SK-N-SH (cell line): Measurements from ENCODE around the gene CAMK2N2. TPM values are rescaled to one million over a fixed set of nuclear protein-coding genes. Genes with fewer than 3 reads are reported as not detected.

ENCODE experiments used
- CTCF ChIA-PET: fragments of 300-600, 350-600 bp; formaldehyde crosslinking; extraction: SDS; loops from one replicate; lab custom pipeline; 2021; lab: Yijun Ruan, JAX
- POLR2A ChIA-PET: fragments of 350-600 bp; sonication (Branson Sonifier 250); formaldehyde crosslinking; extraction: SDS; loops from one replicate; lab custom pipeline; 2020; ENCODE audit warnings: antibody characterized with exemption, inconsistent platforms; lab: Yijun Ruan, JAX
- DNase-seq: peaks from one replicate; pipeline ENCODE4 v3.0.0; 2012
- H2AFZ ChIP-seq: fragments of 200-600 bp; sonication (generic); 2 replicates; pipeline ENCODE4 v1.8.1; 2016; ENCODE audit warnings: antibody characterized with exemption, mild to moderate bottlenecking, low read depth
- H3F3A ChIP-seq: fragments of 200-600 bp; sonication (generic); replicated peaks from 2 replicates; pipeline ENCODE3; 2016; ENCODE audit warnings: antibody characterized with exemption, mild to moderate bottlenecking; ENCODE audit not compliant: insufficient read depth
- H3K27ac ChIP-seq, 2 experiments: fragments of 200-500 bp in 1 of 2; fragments of 200-600 bp in 1 of 2; sonication (Bioruptor generic) in 1 of 2; sonication (generic), shearing (Covaris generic) in 1 of 2; 2 replicates each; pipeline versions ENCODE4 v1.5.1 to v1.6.1; 2014 to 2016; ENCODE audit warnings: low read depth in 2 of 2, inconsistent platforms in 1 of 2, low read length in 1 of 2, mild to moderate bottlenecking in 1 of 2, mixed read lengths in 1 of 2
- H3K27me3 ChIP-seq: fragments of 200-600 bp; sonication (generic), shearing (Covaris generic); 2 replicates; pipeline ENCODE4 v1.6.1; 2016; ENCODE audit warnings: mixed run types; ENCODE audit not compliant: insufficient read depth
- H3K36me3 ChIP-seq, 2 experiments: fragments of 200-500 bp in 1 of 2; fragments of 200-600 bp in 1 of 2; sonication (Bioruptor generic) in 1 of 2; sonication (generic) in 1 of 2; replicated peaks in 1 of 2; 2 replicates each; pipeline versions ENCODE3 to v1.5.1; 2014 to 2016; ENCODE audit warnings: low read length in 1 of 2, mild to moderate bottlenecking in 1 of 2; ENCODE audit not compliant: insufficient read depth in 2 of 2, control insufficient read depth in 1 of 2
- H3K4me1 ChIP-seq, 2 experiments: fragments of 200-500 bp in 1 of 2; fragments of 200-600 bp in 1 of 2; sonication (Bioruptor generic) in 1 of 2; sonication (generic), shearing (Covaris generic) in 1 of 2; 2 replicates each; pipeline versions ENCODE4 v1.5.1 to v1.6.1; 2014 to 2016; ENCODE audit warnings: low read depth in 1 of 2, low read length in 1 of 2, mixed run types in 1 of 2; ENCODE audit not compliant: insufficient read depth in 2 of 2, control insufficient read depth in 1 of 2
- H3K4me2 ChIP-seq: fragments of 200-600 bp; sonication (generic), shearing (Covaris generic); 2 replicates; pipeline ENCODE4 v1.6.1; 2017; ENCODE audit warnings: mixed run types
- H3K4me3 ChIP-seq, 2 experiments: fragments of 200-500 bp in 1 of 2; fragments of 200-600 bp in 1 of 2; sonication (Bioruptor generic) in 1 of 2; sonication (generic), shearing (Covaris generic) in 1 of 2; 2 replicates each; pipeline versions ENCODE4 v1.5.1 to v1.8.1; 2014 to 2016; ENCODE audit warnings: low read depth in 2 of 2, inconsistent platforms in 1 of 2, low read length in 1 of 2, mild to moderate bottlenecking in 1 of 2, mixed read lengths in 1 of 2, moderate library complexity in 1 of 2
- H3K79me2 ChIP-seq: fragments of 200-600 bp; sonication (generic); 2 replicates; pipeline ENCODE4 v1.8.1; 2017; ENCODE audit warnings: mild to moderate bottlenecking; ENCODE audit not compliant: insufficient read depth
- H3K9ac ChIP-seq: fragments of 200-600 bp; sonication (generic); 2 replicates; pipeline ENCODE4 v1.6.1; 2017; ENCODE audit warnings: mixed run types
- H3K9me2 ChIP-seq: fragments of 200-600 bp; sonication (generic); 2 replicates; pipeline ENCODE4 v1.6.1; 2017; ENCODE audit warnings: mixed run types
- H3K9me3 ChIP-seq: fragments of 200-600 bp; sonication (generic); 2 replicates; pipeline ENCODE4 v1.6.1; 2017; ENCODE audit warnings: mixed run types, mild to moderate bottlenecking, moderate library complexity
- H4K20me1 ChIP-seq: fragments of 200-600 bp; sonication (generic); 2 replicates; pipeline ENCODE4 v1.6.1; 2017; ENCODE audit warnings: mild to moderate bottlenecking, mixed run types; ENCODE audit not compliant: insufficient read depth
- CHD2 ChIP-seq: fragments of 150-350 bp; IDR thresholded peaks from 2 replicates; pipeline ENCODE4 v1.6.1; 2018; ENCODE audit warnings: low read length; ENCODE audit not compliant: partially characterized antibody
- CTCF ChIP-seq: fragments of 200-600 bp; sonication (generic); IDR thresholded peaks from 2 replicates; pipeline ENCODE4 v1.6.1; 2017; ENCODE audit warnings: antibody characterized with exemption, mild to moderate bottlenecking, moderate library complexity
- EZH2phosphoT487 ChIP-seq: fragments of 200-600 bp; sonication (generic); IDR thresholded peaks from 2 replicates; pipeline ENCODE4 v1.6.1; 2017; ENCODE audit warnings: low read depth, mixed run types, mild to moderate bottlenecking, antibody characterized with exemption, moderate library complexity, borderline replicate concordance
- FOSL2 ChIP-seq: IDR thresholded peaks from 2 replicates; pipeline ENCODE4 v1.4.0; 2012; ENCODE audit warnings: low read depth, mild to moderate bottlenecking, moderate library complexity, borderline replicate concordance
- GABPA ChIP-seq: IDR thresholded peaks from 2 replicates; pipeline ENCODE4 v1.4.0; 2012; ENCODE audit warnings: low read depth, mild to moderate bottlenecking
- GATA2 ChIP-seq: sonication (generic); formaldehyde crosslinking; IDR thresholded peaks from 2 replicates; pipeline ENCODE4 v1.5.0; 2020; ENCODE audit warnings: mild to moderate bottlenecking, missing genetic modification reagents
- JUND ChIP-seq: IDR thresholded peaks from 2 replicates; pipeline ENCODE4 v1.4.0; 2012
- MAX ChIP-seq: IDR thresholded peaks from 2 replicates; pipeline ENCODE4 v1.4.0; 2012; ENCODE audit warnings: low read depth
- MEF2A ChIP-seq: IDR thresholded peaks from 2 replicates; pipeline ENCODE4 v1.4.0; 2012; ENCODE audit warnings: low read depth, borderline replicate concordance
- MXI1 ChIP-seq: IDR thresholded peaks from 2 replicates; pipeline ENCODE4 v1.6.1; 2012; ENCODE audit warnings: mild to moderate bottlenecking, low read depth, low read length, improper control_type of control experiment
- NRF1 ChIP-seq: IDR thresholded peaks from 2 replicates; pipeline ENCODE4 v1.6.1; 2012; ENCODE audit warnings: low read depth, mild to moderate bottlenecking, low read length
- PBX3 ChIP-seq: IDR thresholded peaks from 2 replicates; pipeline ENCODE4; 2012
- POLR2AphosphoS5 ChIP-seq: IDR thresholded peaks from 2 replicates; pipeline ENCODE4 v1.6.1; 2012; ENCODE audit warnings: low read depth, low read length
- SIN3A ChIP-seq: IDR thresholded peaks from 2 replicates; pipeline ENCODE4 v1.6.1; 2012; ENCODE audit warnings: low read depth, mild to moderate bottlenecking, low read length, moderate library complexity, borderline replicate concordance
- TCF12 ChIP-seq: IDR thresholded peaks from 2 replicates; pipeline ENCODE4 v1.4.0; 2012
- TEAD4 ChIP-seq: IDR thresholded peaks from 2 replicates; pipeline ENCODE4 v1.4.0; 2012; ENCODE audit warnings: mild to moderate bottlenecking, borderline replicate concordance; ENCODE audit not compliant: insufficient read depth
- USF2 ChIP-seq: fragments of 150-350 bp; IDR thresholded peaks from 2 replicates; pipeline ENCODE4 v1.6.1; 2017; ENCODE audit warnings: antibody characterized with exemption, low read length, low read depth, borderline replicate concordance
- ZBTB33 ChIP-seq: IDR thresholded peaks from 2 replicates; pipeline ENCODE4 v1.4.0; 2012; ENCODE audit warnings: low read depth, borderline replicate concordance
- WGBS: methylation state at CpG from one replicate; pipeline ENCODE4 v1.1.6; 2017; ENCODE audit warnings: low lambda C conversion rate; 5-methylcytosine and 5-hydroxymethylcytosine counted together
- polyA plus RNA-seq, 3 experiments: library from polyadenylated mRNA; depleted of rRNA; stranded (reverse); fragments of >200 nt; gene quantifications; 2 replicates each; pipeline ENCODE4 v1.2.3, GENCODE V29; 2012

Gene CAMK2N2
- polyA plus RNA-seq, 1 of the 3 experiments (the other 2 are of a cell fraction), result 2.2 TPM

GRCh38 chr3:184233127-184233843 lies 28.1 kb downstream of the CAMK2N2 start (continued):
- no peak for TF ChIP-seq TCF12
- TF ChIP-seq, all 33 proteins: peak for 0

GRCh38 chr3:184231671-184232070 lies 29.7 kb downstream of the CAMK2N2 start:
- Histone ChIP-seq H3K9ac (no peak overlapping the region), H3K4me2 (no peak overlapping the region), H4K20me1 (no peaks in the 10 kb centered on the region), H3K4me3 (no peak overlapping the region), H3K9me3 (no peaks in the 10 kb centered on the region), H3K9me2 (no peaks in the 10 kb centered on the region), H3K27ac (no peak overlapping the region), H3K36me3 (no peaks in the 10 kb centered on the region), H3K79me2 (no peaks in the 10 kb centered on the region), H3K27me3 (peaks cover 27% of the 10 kb centered on the region), H3K4me1 (peaks cover 0 to 28% of the 10 kb centered on the region in 2 experiments; a peak in 2 of 4 replicates), H2AFZ (no peak overlapping the region)
- CTCF ChIA-PET, result interaction anchor here (1.0 to 2.6 kb wide), 4 partner anchors 10 to 18 kb away, joined by 3 to 18 read pairs (median 4); partner anchors contain the start of gene EEF1AKMT4
- no peak for DNase-seq
- POLR2A ChIA-PET, result no interaction called here
- WGBS, result 75% methylated on average over 3 of the region's 3 CpGs
- TF ChIP-seq POLR2AphosphoS5 (no peak), MAX (no peak), MXI1 (no peak), GABPA (no peak), TCF12 (no peak), MEF2A (no peak), FOSL2 (no peak), NRF1 (no peak), EZH2phosphoT487 (no peak), GATA2 (CRISPR knock-in tag) (no peak), USF2 (no peak), TEAD4 (no peak), SIN3A (no peak), ZBTB33 (no peak), PBX3 (no peak), CTCF (no peak), CHD2 (no peak), JUND (no peak)
- TF ChIP-seq, all 33 proteins: peak for 0
- no peaks in the 10 kb centered on the region for H3F3A ChIP-seq
